ENCODE data around the gene SERF1B.
"Not testable (repeated sequence)": the region's sequence is repeated elsewhere in the genome, so short reads cannot be mapped to it uniquely, and the experiment has no call there.

- not testable (repeated sequence) for TF ChIP-seq LEF1 (IDR thresholded peaks at IDR 0.05; ENCODE audit: borderline replicate concordance); ARNT (IDR thresholded peaks at IDR 0.05); ELF4 (IDR thresholded peaks at IDR 0.05); TARDBP (IDR thresholded peaks at IDR 0.05); FOXK2 (IDR thresholded peaks at IDR 0.05); FOXM1 (IDR thresholded peaks at IDR 0.05; ENCODE audit: borderline replicate concordance); CTBP1 (IDR thresholded peaks at IDR 0.05; ENCODE audit: borderline replicate concordance)
These were observed 66.7 kb downstream of the SERF1B start for GRCh38 chr5:70091776-70092175.
